GM19372 (cell line): ENCODE results near the gene COL24A1.
"Not testable (repeated sequence)": the region's sequence is repeated elsewhere in the genome, so short reads cannot be mapped to it uniquely, and the experiment has no call there.

Experiments
- ATAC-seq: cut with Tn5 transposase; IDR thresholded peaks from one replicate; pipeline ENCODE4 v1.9.1; 2021; ENCODE audit warnings: mild to moderate bottlenecking, low read depth, moderate library complexity; ENCODE audit not compliant: unreplicated experiment

COL24A1 gene

DNA sequence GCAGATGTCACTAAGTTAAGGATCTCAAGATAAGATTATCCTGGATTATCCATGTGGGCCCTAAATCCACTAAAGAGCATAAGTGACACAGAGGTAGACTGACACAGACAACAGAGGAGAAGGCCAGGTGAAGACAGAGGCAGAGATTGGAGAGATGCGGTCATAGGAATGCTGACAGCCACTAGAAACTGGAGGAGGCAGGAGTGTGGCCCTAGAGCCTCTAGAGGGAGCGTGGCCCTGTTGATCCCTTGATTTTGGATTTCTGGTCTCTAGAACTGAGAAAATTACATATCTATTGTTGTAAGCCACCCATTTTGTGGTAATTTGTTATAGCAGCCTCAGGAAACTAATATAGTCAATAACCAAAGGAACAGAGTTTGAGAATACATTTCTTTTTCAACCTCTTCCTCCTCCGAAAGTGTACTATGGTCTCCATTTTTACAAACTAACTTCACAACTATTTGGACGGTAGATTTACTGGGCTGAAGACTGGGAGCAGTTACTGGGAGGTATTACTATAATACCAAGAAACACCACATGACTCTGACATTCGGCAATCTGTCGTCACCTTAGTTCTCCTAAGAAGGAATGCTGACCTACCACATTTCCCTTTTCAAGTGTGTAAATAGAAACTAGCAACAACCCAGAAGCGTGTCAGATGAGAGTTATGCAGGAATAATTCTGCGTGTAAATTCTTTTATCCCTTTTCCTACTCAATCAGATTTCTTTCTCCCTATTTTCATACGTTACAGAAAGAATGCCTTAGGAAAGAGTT is 332.3 kb downstream of the COL24A1 start:
- no peak for ATAC-seq

DNA sequence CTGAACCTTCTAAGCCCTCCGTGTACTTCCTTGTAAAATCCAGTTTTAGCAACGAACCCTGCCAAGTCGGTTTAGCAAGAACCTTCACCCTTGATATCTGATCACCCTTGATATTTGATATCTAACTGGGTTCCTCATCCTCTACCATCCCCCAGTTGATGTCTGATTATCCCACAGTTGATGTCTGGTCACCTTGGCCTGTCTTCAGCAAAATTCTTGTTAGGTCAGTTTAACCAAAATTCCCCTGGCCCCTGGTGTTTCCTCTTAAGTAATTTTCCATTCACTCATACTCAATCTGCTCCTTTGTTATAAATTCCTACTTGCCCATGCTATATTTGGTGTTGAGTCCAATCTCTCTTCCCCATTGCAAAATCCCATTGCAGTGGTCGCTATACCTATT is 333.9 kb downstream of the COL24A1 start:
- ATAC-seq = no peak

DNA sequence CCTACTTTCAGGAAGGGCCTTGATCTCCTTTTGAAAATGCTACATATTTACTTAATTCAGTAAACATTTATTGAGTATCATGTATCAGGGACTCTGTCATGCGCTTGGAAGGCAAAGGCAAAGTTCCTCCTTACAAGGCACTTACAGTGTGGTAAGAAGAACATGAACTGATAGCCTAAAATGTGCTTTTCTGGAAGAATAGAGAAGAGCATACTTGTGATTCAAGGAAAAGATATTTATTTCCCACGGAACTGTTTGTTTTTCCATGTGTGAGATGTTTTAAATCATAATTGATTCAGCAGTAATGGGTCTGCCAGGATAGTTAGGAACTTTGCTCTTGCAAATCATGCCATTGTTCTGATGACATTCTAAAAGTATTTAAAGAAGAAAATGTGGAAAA is 338.2 kb downstream of the COL24A1 start:
- ATAC-seq = no peak

DNA sequence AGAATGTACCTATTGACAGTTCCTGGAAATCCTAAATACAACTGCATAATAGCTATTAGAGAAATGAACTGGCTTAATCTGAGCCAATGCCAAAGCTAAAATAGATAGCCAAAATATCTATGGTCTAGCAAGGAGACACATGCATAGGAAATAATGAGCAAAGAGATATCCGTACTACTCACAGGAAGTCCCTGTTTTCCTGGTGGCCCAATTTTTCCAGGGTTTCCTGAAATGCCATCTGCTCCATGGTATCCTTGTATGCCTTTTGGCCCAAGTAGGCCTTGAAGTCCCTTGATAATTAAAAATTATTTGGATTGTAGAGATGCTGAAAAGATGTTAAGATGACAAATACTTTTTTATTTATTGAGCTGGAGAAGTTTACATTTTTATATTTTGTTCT is 340.0 kb downstream of the COL24A1 start:
- no peak for ATAC-seq

DNA sequence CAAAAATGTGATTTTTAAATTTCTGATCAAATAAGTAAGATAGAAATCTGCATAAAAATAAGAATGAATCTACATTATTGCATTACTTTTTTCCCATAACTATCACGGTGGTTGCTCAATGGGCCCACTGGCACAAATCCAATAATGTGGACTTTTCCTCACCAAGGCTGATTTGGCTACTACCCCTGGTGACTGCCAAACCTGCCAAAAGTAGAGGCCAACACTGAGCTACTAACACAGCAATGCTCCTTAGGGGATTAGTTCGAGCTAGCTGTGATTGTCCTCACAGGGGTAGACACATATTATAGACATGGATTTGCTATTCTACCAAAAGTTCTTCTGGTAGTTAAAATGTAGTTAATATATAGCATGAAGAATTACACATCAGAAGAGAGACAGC is 340.7 kb downstream of the COL24A1 start:
- ATAC-seq = no peak

DNA sequence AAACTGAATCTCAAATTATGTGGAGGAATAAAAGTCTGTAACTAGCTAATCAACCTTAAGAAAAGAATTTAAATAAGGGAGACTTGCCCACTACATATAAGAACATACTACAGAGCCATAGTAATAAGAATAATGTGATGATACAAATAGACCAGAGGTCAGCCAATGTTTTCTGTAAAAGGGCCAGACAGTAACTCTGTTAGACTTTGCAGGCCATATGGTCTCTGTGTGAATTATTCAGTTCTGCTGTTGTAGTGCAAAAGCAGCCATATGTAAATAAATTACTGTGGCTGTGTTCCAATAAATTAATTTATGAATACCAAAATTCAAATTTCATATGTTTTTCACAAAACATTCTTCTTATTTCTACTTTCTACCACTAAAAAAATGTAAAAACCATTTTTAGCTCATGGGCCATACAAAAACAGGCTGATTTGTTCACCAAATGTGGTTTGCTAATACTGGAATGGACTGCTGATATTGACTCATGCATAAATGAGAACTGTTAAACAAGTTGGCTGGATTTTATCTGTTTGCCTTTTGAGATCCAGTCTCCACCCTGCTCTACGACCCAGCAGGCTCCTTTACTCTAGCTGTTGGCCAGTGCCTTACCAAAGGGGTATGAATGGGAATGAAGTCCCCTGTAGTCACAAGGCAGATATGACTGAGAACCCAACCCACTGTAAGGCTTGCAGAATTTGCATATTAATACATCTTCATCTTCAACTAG is 350.2 kb downstream of the COL24A1 start:
- no peak for ATAC-seq

DNA sequence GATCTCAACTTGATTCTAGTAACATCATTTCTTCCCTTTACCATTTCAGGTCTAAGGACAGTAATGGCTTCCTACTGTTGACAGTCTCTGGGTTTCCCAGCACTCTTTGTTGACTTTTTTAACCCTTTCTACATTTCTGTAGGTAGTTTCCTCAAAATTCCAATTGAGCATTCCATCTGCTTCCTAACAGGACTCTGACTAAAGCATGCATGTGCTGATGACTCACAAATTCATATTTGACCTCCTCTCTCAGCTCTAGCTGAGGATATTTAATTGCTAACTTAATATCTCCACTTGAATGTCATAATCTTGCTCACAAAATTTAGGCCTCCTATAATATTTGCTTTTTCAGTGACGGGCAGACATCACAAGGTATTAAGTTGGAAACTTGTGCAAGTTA is 355.1 kb downstream of the COL24A1 start:
- no peak for ATAC-seq

DNA sequence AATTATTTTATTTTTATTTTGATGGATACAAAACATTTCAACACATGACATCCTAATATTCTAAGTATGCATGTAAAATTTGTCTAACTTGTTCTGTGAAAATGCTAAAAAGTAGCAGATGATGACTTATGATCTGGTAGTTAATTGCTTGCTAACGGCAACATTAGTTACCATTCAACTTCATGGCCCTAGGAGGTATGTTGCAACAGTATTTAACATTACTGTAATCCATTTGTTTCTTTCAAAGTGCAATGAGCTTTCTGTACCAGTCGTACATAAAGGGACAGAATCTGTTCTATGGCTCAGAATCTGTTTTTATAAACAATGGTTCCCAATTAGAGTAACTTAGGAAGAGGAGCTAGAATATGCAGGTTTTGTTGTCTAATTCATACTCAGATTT is 356.8 kb downstream of the COL24A1 start:
- no peak for ATAC-seq

DNA sequence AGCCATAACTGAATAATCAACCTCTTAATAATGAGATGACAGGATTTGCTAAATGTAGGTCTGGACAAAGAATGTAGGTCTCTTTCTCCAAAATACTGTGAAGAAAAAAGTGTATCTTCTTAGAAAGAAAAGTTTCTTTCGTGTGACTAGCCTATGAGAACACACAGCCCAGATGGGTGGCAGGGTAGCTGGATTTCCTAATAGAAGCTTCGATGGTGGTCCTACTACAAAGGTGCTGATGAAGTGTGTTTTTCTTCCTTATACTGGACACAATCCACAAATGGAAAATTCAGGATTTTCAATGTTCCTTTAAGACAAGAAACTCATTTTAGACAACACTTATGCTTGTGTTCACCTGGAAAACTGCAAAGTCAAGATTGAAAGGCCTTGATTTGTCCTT is 358.2 kb downstream of the COL24A1 start:
- no peak for ATAC-seq

DNA sequence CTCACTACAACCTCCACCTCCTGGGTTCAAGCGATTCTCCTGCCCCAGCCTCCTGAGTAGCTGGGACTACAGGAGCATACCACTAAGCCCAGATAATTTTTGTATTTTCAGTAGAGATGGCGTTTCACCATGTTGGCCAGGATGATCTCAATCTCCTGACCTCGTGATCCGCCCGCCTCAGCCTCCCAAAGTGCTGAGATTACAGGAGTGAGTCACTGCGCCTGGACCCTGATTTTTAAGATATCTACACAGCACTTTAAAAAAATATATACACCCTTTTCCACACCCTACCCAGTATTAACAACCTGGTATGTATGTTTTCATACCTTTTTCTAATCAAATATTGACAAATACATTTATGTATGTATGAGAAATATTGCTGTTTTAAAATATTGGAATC is 379.6 kb downstream of the COL24A1 start:
- not testable (repeated sequence) for ATAC-seq

DNA sequence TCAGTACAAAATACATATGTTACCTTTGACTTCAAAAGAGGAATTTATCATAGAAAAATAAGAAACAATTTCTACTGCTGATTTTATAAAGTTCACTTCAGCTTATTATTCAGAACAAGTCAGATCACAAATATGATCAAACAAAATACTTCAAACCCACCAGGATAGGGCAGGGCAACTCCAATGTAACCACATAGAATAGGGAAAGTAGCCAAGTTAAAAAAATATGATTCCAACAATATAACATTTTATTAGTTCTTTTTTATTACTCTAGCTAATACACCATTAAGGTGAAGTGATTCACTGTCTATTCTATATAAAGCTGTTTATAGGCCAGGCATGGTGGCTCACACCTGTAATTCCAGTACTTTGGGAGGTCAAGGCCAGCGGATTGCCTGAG is 393.8 kb downstream of the COL24A1 start:
- ATAC-seq = no peak

DNA sequence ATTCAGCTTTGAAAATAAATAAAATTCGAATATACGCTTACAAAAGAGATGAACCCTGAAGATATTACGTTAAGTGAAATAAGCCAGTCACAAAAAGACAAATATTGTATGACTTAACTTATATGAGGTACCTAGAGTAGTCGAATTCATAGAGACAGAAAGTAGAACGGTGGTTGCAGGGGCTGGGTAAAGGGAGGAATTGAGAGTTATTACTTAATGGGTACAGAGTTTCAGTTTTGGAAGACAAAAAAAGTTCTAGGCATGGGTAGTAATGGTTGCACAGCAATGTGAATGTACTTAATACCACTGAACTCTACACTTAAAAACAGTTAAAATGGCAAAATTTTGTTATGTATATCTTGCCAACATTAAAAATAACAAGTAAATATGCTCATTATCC is 399.7 kb downstream of the COL24A1 start:
- ATAC-seq = no peak

DNA sequence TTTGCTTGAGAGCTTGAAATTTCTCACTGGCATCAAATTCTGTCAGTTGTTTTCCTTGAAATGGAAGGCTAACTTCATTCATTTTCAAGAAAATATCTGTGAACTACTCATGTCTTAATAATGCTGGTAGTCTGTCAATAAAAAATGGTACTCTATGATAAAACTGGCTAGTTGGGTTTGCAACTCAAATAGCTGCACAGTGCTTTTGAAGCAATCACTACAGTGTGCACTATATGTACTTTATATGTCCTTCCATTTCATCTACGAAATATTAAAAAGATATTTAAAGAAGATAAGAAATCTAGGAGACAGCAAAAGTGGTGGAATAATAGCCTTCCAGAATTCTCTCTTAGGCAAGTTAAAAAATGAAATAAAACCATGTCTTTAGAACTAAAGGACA is 408.5 kb downstream of the COL24A1 start:
- no peak for ATAC-seq

DNA sequence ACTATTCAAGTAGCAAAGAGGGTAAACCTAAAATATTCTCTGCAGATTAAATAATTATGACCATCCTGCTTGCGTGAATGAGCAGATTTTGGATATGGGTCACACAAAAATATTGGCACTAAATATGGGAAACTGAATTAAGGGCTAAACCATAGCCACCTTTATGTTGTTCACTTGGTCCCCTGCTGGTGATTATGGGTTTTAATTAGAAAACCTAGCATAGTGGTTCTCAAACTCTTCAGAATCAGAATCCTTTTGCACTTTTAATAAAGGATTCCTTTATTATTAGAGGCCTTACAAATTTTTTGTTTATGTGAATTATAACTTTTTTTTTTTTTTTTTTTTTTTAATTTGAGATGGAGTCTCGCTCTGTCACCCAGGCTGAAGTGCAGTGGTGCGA is 409.8 kb downstream of the COL24A1 start:
- ATAC-seq = no peak

DNA sequence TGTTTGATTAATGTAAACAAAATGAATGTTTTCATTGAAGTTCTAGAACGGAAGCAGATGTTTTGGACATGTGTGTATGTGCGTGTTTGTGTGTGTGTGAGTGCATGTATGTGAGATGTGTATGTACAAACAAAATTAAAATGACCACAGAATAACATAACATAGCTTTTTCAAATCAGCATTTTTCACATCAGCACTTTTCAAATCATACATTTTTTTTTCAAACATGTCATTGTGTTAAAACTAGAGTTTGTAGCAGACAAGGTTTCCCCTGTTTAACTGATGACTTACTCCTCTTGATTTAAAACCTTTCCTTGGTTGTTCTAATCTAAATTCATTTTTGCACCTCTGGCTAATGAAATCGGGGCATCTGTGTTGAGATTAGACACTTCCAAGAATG is 412.8 kb downstream of the COL24A1 start:
- ATAC-seq = no peak

DNA sequence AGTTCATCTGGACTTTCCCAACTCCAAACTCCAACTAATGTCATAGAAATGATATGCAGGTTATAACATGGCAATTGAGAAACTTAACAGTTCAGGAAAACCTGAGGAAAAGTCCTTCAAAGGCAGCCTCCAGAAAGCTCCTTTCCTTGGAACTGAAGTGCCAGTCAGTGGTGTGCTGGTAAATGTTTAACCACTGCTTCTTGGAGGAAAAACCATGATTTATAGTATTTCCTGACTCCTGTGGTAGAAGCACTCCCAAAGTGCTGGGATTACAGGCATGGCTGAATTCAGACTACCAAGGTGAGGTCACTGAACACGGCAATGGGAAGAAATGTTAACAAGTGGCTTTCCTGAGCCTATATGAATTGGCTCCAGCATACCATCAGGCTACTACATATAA is 421.6 kb downstream of the COL24A1 start:
- no peak for ATAC-seq

DNA sequence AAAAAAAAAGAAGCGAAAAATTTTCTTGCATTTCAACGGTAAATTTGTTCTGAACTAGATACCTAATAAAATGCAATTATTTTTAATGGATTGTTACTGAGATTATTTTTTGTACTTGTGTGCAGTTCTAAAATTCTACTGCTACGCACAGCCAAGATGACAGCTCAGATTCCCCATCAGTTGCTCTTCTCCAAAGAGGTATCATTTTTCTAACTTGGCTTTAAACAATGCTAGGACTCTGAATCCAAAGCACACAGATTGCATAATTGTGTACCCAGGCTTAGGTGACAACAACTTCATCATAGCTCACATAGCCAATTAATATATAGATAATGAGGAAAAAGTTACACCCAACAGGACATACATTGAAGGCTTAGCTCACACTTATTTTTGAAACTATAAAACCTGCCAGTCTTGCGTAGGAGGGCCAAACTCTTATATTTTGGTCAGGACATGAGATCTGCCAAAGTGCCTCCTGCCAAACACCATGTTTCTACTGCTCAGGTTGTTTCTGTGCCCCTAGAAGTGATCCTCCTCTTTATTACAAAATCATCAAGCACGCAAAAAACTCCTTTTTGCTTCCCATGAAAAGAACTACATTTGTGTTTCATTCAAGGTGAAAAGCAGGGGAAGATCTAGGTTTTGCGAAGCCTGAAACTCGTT is 437.8 kb downstream of the COL24A1 start:
- ATAC-seq = no peak

DNA sequence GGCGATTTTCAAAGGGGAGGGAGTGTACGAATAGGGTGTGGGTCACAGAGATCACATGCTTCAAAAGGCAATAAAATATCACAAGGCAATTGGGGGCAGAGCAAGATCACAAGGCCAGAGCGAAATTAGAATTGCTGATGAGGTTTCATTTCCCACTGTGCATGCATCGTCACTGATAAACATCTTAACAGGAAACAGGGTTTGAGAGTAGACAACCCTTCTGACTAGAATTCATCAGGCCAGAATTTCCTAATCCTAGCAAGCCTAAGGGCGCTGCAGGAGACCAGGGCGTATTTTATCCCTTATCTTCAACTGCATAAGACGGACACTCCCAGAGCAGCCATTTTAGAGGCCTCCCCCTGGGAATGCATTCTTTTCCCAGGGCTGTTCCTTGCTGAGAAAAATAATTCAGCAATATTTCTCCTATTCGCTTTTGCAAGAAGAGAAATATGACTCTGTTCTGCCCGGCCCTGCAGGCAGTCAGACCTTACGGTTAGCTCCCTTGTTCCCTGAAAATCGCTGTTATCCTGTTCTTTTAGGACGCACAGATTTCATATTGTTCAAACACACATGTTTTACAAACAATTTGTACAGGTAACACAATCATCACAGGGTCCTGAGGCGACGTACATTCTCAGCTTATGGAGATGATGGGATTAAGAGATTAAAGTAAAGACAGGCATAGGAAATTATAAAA is 442.0 kb downstream of the COL24A1 start:
- not testable (repeated sequence) for ATAC-seq

DNA sequence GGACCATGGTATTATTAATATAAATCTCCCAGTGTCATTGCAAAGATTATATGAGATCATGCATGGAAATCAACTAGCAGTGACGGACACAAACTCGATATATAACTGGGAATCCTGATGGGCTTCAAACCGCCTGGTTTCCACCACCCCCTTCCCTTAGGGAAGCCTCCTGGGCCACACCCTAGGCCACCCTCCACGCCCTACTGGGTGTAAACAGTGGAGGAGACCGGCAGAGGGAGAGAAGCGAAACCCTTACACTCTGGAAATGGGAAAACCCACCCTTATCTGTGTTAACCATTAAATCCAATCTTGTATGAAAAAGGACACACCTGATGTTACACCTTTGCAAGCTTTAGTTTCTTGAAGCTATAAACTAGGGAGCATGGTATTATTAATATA is 447.7 kb downstream of the COL24A1 start:
- ATAC-seq = no peak

DNA sequence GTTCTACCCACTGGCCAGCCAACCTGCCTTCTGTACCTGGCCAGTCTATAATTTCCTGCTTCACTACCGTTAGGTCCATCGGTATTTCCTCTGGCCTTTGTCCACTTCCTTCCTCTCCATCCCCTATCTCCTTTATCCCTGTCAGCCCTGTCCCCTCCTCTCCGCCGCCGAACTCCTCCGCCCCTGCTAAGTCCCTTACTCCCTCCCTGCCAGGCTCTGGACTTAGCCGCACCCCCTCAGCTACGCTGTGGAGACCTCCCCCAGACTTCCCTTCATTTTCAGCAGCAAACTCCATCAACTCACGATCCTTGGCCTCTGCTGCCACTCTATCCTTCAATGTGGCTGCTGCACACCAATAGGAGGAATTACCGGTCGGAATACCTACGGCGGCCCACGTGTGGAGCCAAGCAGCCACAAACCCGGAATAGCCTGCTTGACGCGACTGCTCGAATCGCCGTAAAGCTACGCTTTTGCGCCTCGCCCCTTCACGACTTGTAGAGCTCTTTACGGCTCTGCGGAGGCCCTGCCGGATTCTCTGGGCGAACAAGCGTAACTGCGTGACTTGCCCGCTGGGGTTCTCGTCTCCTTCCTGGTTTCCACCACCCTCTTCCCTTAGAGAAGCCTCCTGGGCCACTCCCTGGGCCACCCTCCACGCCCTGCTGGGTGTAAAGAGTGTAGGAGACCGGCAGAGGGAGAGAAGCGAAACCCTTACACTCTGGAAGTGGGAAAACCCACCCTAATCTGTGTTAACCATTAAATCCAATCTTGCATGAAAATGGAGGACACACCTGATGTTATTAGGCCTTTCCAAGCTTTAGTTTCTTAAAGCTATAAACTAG is 448.4 kb downstream of the COL24A1 start, which contains the start of gene ZNHIT6:
TSS of gene ZNHIT6 (minus strand) at position 444 of the 839 bp plus-strand sequence. CDS start at position 295, 149 bp downstream.
- ATAC-seq = peak; percentile 80
